Heart left ventricle (tissue), 13 donors: ENCODE measurements around the gene HOXB2.

Experiments used
- CTCF ChIP-seq, 12 donors: fragments of 200-600 bp; sonication (generic) in 4 of 12; IDR thresholded peaks; one replicate each; pipeline versions ENCODE4 v1.5.0 to v1.8.0; 2018 to 2022; ENCODE audit warnings: antibody characterized with exemption in 12 of 12, mild to moderate bottlenecking in 5 of 12
- POLR2A ChIP-seq, 2 donors: fragments of 450-650 bp; IDR thresholded peaks; one replicate each; pipeline ENCODE4 v1.6.1; 2017; ENCODE audit warnings: antibody characterized with exemption in 2 of 2, mild to moderate bottlenecking in 2 of 2, moderate library complexity in 2 of 2
- donor health status: ischemic (EF 13 %, LVEDD 7.1; RV severe dilation, severe dysfunction).
- donor health status: DM: no; HTN: yes; CAD: no.
- donor health status: DM: no; HTN: no; CAD: no.
- donor health status: ischemic (EF 25% LVEDD 6.9; RV normal size, moderate dysfunction).
- donor health status: ischemic (EF 25% LVEDD 5.7; RV mildly dilated, moderate dysfunction).
- donor health status: ischemic (EF 35%, LVEDD 5.7; RV mildly dilated, moderate dysfunction).
- donor health status: nonischemic (EF 11% LVEDD 7.7; RV severe dilation, severe dysfunction).
- donor health status: DM: yes; HTN: yes; CAD: no.
- donor health status: PGD.
- donor health status: ischemic (EF 29% LVEDD 5.4; RV normal size, mild dysfunction).
- donor health status: nonischemic (EF 23%, LVEDD 6.1; RV moderate dilation, normal function).

- no peak for TF ChIP-seq CTCF (IDR thresholded peaks at IDR 0.05)
- TF ChIP-seq POLR2A (IDR thresholded peaks at IDR 0.05), result no peak
Measured at GRCh38 chr17:48575066-48575582, 30.2 kb upstream of the HOXB2 start.
